Measurements from ENCODE around the gene ANKRD11.
"Not testable (repeated sequence)": the region's sequence is repeated elsewhere in the genome, so short reads cannot be mapped to it uniquely, and the experiment has no call there.

The ANKRD11 gene

GRCh38 chr16:89386306-89387185, 103.8 kb downstream of the ANKRD11 start:
- DNase-seq (ENCODE audit: low read depth in 3 of 3, low spot score in 1 of 3): no peak

- no peak for DNase-seq (ENCODE audit: low read depth in 3 of 3, low spot score in 1 of 3)
These were observed 104.6 kb downstream of the ANKRD11 start for GRCh38 chr16:89385712-89386111.

DNA sequence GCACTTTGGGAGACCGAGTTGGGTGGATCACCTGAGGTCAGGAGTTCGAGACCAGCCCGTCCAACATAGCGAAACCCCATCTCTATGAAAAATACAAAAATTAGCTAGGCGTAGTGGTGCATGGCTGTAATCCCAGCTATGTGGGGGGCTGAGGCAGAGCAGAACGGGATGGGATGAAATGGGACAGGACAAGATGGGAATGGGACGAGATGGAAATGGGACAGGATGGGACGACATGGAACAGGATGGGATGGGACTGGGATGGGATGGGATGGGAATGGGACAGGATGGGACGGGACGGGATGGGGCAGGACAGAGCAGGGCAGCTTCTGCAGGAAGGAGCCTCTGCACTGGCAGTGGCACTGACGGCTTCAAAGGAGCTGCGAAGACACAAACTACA, 106.1 kb downstream of the ANKRD11 start:
- no peak for DNase-seq (ENCODE audit: low read depth in 3 of 3, low spot score in 1 of 3)

- DNase-seq (ENCODE audit: low read depth in 3 of 3, low spot score in 1 of 3): no peak
These were observed 107.0 kb downstream of the ANKRD11 start for GRCh38 chr16:89383095-89384003.

DNA sequence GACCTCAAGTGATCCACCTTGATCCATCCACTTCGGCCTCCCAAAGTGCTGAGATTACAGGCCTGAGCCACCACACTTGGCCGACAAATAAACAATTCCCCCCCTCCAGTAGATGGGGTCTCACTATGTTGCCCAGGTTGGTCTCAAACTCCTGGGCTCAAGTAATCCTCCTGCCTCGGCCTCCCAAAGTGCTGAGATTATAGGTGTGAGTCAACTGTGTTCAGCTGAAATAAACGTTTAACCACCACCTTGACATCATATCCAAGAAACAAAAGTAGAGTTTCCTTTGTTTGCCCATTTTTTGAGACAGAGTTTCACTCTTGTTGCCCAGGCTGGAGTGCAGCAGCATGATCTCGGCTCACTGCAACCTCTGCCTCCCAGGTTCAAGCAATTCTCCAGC, 107.8 kb downstream of the ANKRD11 start:
- DNase-seq (ENCODE audit: low read depth in 3 of 3, low spot score in 1 of 3): not testable (repeated sequence)

DNA sequence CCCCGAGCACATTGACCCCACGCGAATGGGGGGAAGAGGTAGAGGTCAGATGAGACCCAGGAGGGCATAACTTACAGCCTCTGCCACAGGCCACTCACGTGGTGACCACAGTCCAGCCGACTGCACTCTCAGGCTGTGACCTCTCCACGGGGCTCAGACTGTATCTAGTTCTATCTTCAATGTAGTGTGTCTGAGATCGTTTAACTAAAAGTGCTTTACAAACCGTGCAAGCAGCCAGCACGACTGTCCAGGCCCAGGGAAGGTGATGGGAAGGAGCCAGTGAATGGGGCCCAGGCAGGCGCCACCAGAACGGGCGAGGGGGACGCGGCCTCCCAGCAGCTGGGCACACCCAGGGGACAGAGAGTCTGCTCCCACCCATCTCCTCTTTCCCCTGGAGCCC, 108.6 kb downstream of the ANKRD11 start:
- DNase-seq (ENCODE audit: low read depth in 3 of 3, low spot score in 1 of 3): no peak

GRCh38 chr16:89380681-89381080, 109.7 kb downstream of the ANKRD11 start:
- DNase-seq (ENCODE audit: low read depth in 3 of 3, low spot score in 1 of 3): no peak

- DNase-seq (ENCODE audit: low read depth in 3 of 3, low spot score in 1 of 3): no peak
These were observed 111.2 kb downstream of the ANKRD11 start for GRCh38 chr16:89378947-89379771.

DNA sequence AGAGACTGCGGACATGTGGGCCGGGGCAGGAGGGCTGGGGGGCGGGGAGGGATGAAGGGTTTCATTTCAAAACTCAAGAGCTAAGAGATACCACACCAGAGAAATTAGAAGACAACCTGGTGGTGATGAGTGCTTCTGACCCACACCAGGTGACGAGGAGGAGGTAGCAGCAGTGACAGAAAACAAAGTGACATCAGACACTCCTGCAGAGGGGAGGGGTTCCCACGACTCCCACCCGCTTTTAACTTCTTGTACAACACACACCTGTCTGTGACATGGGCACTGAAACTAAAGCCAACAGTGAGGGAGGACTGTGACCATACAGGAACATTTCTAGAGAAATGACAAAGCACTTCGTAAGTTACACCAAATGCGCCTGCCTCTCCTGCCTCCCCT, 112.9 kb downstream of the ANKRD11 start:
- no peak for DNase-seq (ENCODE audit: low read depth in 3 of 3, low spot score in 1 of 3)

- DNase-seq (ENCODE audit: low read depth in 3 of 3, low spot score in 1 of 3): no peak
These were observed 113.4 kb downstream of the ANKRD11 start for GRCh38 chr16:89376812-89377452.

DNA sequence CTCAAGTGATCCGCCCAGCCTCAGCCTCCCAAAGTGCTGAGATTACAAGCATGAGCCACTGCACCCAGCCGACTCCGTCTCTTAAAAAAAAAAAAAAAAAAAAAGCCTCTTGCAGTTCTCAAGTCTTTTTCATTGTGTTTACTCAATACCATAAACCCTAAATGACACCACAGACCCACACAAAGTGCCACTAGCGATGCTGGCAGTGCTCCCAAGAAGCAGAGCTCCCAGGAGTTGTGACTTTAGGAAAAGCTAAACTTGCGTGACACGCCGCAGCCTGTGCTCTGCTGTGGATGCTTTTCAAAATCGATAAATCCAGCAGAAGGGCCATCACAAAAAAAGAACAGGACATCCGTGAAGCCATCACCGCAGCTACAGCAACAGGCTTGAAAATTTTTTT, 114.7 kb downstream of the ANKRD11 start:
- DNase-seq (ENCODE audit: low read depth in 3 of 3, low spot score in 1 of 3): no peak

- DNase-seq (ENCODE audit: low read depth in 3 of 3, low spot score in 1 of 3): no peak
These were observed 115.3 kb downstream of the ANKRD11 start for GRCh38 chr16:89375021-89375420.

DNA sequence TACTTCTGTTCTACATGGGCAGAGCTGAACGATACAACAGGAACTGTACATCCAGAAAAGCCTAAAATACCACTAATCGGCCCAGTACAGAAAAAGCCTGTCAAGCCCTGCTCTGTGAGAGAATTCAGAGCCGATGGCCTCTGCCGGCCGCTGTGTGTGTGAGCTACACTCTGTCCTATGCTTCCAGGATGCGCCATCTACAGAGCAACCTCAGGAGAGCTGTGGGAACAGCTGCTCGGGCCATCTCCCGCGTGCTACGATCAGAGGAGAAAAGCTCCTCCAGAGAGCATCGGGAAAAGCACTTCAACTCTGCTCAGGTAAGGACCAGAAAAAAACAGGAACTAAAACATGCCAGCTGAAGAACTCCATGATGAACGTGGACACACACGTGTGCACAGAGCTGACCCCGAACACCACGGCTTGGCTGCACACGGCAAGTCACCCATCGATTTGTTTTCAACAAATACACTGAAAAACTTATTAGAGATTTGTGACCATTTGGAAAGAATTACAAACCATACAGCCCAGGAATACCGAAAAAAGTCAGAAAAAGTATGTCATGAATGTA, 115.9 kb downstream of the ANKRD11 start:
- DNase-seq (ENCODE audit: low read depth in 3 of 3, low spot score in 1 of 3): no peak

DNA sequence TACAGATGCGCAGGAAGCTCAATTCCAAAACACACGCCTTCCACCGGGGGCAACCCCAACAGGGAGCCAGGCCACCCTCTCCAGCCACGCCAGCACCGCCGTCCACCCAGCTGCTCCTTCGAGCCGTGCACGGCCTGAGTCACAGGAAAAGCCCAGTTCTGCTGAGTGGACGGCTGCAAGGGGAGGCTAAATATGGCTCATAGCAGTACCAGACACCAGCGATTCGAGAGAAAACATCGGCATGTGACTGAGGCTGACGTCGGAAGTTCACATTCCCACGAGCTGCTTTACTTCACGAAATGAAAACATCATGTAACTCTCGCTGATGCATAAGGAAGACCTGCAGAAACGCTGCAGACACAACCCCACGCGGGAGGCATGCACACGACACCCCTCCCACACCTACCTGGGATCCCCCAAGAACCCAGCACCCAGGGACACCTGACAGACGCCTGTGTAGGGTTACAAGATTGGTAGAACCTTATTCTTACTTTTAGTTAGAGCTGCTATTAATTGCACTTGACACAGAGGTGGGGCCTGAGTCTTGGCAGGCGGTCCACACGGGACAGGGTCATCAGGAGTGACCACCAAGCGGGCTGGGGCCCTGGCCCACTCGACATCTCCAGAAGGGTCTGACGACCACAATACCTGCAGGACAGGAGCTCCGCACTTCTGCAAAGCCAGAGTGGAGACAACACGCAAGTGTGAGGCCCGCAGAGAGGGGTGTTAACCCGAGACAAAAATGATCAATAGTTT, 116.8 kb downstream of the ANKRD11 start:
- no peak for DNase-seq (ENCODE audit: low read depth in 3 of 3, low spot score in 1 of 3)

GRCh38 chr16:89371968-89372634, 118.3 kb downstream of the ANKRD11 start:
- DNase-seq (ENCODE audit: low read depth in 3 of 3, low spot score in 1 of 3): no peak

DNA sequence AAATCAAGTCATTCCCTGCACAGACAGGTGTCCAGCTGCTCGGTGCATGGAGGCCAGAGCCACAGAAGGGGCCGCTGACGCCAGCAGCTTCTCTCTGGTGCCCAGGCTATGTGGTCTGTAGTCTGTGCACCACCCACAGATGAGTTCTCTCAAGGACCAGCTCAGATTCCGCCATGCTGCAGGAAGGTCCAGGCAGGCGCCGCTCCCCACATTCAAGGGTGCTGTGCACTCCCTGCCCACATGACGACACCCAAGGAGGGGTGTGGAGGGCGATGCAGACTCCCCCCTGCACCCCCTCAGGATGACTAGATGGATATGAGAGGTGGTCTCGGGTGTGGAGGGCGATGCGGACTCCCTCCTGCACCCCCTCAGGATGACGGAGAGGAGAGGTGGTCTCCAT, 119.0 kb downstream of the ANKRD11 start:
- no peak for DNase-seq (ENCODE audit: low read depth in 3 of 3, low spot score in 1 of 3)

GRCh38 chr16:89370601-89371000, 119.8 kb downstream of the ANKRD11 start:
- no peak for DNase-seq (ENCODE audit: low read depth in 3 of 3, low spot score in 1 of 3)

- no peak for DNase-seq (ENCODE audit: low read depth in 3 of 3, low spot score in 1 of 3)
These were observed 120.3 kb downstream of the ANKRD11 start for GRCh38 chr16:89370081-89370511.

DNA sequence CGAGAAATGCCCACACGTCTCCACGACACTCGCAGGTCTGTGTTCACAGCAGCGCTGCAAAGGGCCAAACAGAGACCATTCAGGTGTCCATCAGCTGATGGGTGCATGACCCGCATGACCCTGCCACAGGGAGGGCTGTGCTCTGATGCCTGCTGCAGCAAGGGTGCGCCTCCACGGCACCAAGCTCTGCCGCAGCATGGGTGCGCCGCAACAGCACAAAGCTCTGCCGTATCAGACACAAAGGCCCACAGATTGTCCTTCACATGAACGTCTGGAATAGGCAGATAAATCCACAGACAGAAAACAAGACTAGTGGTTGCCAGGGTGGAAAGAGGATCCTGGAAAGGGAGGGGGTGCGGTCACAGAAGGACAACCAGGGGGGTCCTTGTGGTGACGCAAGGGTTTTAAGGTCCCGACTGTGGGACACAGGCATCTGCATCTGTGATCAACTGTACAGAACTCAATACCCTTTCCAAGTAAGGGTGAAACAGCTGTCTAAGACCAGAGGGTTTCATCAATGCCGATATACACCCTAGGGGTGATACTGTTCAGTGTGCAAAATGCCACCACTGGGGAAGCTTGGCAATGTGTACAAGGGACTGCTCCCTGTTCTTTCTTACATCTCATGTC, 121.0 kb downstream of the ANKRD11 start:
- DNase-seq (ENCODE audit: low read depth in 3 of 3, low spot score in 1 of 3): no peak

Measured in stimulated activated CD4-positive, alpha-beta T cell treated with anti-CD3 and anti-CD28 coated beads, TNF-alpha, amount 100 ng/mL, for 1 hour (primary cell).